Colon (tissue), 2 donors: ENCODE data around the gene LRRC4C.
"Not testable (repeated sequence)": the region's sequence is repeated elsewhere in the genome, so short reads cannot be mapped to it uniquely, and the experiment has no call there.

ENCODE experiments used
- FAIRE-seq: peaks from 2 replicates; lab custom pipeline; 2012; peaks lifted over from hg19 to GRCh38; lab: Jason Lieb, UNC
- donor health status: control.
- donor health status: control.

LRRC4C gene

GRCh38 chr11:40867991-40868632 lies 591.3 kb downstream of the LRRC4C start:
- no peak for FAIRE-seq

GRCh38 chr11:40857754-40858153 lies 601.7 kb downstream of the LRRC4C start:
- not testable (repeated sequence) for FAIRE-seq

GRCh38 chr11:40842750-40843339 lies 616.6 kb downstream of the LRRC4C start:
- FAIRE-seq, result no peak

GRCh38 chr11:40841231-40841630 lies 618.2 kb downstream of the LRRC4C start:
- no peak for FAIRE-seq

- FAIRE-seq, result no peak
These were observed 621.2 kb downstream of the LRRC4C start for GRCh38 chr11:40838181-40838683.

- no peak for FAIRE-seq
These were observed 632.3 kb downstream of the LRRC4C start for GRCh38 chr11:40827116-40827515.

GRCh38 chr11:40826601-40827000 lies 632.9 kb downstream of the LRRC4C start:
- no peak for FAIRE-seq

- no peak for FAIRE-seq
These were observed 634.1 kb downstream of the LRRC4C start for GRCh38 chr11:40825201-40825834.

- FAIRE-seq, result no peak
These were observed 640.2 kb downstream of the LRRC4C start for GRCh38 chr11:40819230-40819629.

- FAIRE-seq, result no peak
These were observed 642.5 kb downstream of the LRRC4C start for GRCh38 chr11:40816976-40817375.

- no peak for FAIRE-seq
These were observed 661.5 kb downstream of the LRRC4C start for GRCh38 chr11:40797981-40798380.

GRCh38 chr11:40787224-40787623 lies 672.2 kb downstream of the LRRC4C start:
- no peak for FAIRE-seq

GRCh38 chr11:40763046-40763445 lies 696.4 kb downstream of the LRRC4C start:
- no peak for FAIRE-seq

GRCh38 chr11:40759341-40759740 lies 700.1 kb downstream of the LRRC4C start:
- FAIRE-seq, result no peak

- FAIRE-seq, result no peak
These were observed 705.2 kb downstream of the LRRC4C start for GRCh38 chr11:40754297-40754696.

GRCh38 chr11:40746282-40746681 lies 713.2 kb downstream of the LRRC4C start:
- FAIRE-seq, result no peak

- FAIRE-seq, result no peak
These were observed 727.3 kb downstream of the LRRC4C start for GRCh38 chr11:40732132-40732531.

GRCh38 chr11:40722179-40722795 lies 737.2 kb downstream of the LRRC4C start:
- no peak for FAIRE-seq

- FAIRE-seq, result no peak
These were observed 742.9 kb downstream of the LRRC4C start for GRCh38 chr11:40716344-40717130.

- FAIRE-seq, result no peak
These were observed 746.4 kb downstream of the LRRC4C start for GRCh38 chr11:40713083-40713482.

GRCh38 chr11:40701027-40701426 lies 758.4 kb downstream of the LRRC4C start:
- no peak for FAIRE-seq

- FAIRE-seq, result no peak
These were observed 769.6 kb downstream of the LRRC4C start for GRCh38 chr11:40689823-40690222.
